Measurements from ENCODE around the gene TRIM46.
"Not testable (repeated sequence)": the region's sequence is repeated elsewhere in the genome, so short reads cannot be mapped to it uniquely, and the experiment has no call there.

The TRIM46 gene

GRCh38 chr1:155137154-155137949, 36.3 kb upstream of the TRIM46 start:
- DNase-seq: no peak

- peak; percentile 79 for DNase-seq
Measured at GRCh38 chr1:155139895-155140629, 33.6 kb upstream of the TRIM46 start, which contains the start of gene DPM3. DPM3 (minus strand) TSS chr1:155140531; CDS start chr1:155140240, 291 bp downstream.

GRCh38 chr1:155140630-155140953, 33.1 kb upstream of the TRIM46 start:
- no peak for DNase-seq

GRCh38 chr1:155141749-155142148, 31.9 kb upstream of the TRIM46 start:
- DNase-seq: no peak

GRCh38 chr1:155145491-155145890, 28.2 kb upstream of the TRIM46 start:
- DNase-seq: no peak

- DNase-seq: not testable (repeated sequence)
Measured at GRCh38 chr1:155155996-155156643, 17.5 kb upstream of the TRIM46 start.

- no peak for DNase-seq
Measured at GRCh38 chr1:155158991-155159390, 14.7 kb upstream of the TRIM46 start.

- DNase-seq: no peak
Measured at GRCh38 chr1:155160128-155160527, 13.5 kb upstream of the TRIM46 start.

- not testable (repeated sequence) for DNase-seq
Measured at GRCh38 chr1:155162631-155163030, 11.0 kb upstream of the TRIM46 start.

- DNase-seq: not testable (repeated sequence)
Measured at GRCh38 chr1:155163785-155164184, 9.9 kb upstream of the TRIM46 start.

- not testable (repeated sequence) for DNase-seq
Measured at GRCh38 chr1:155164625-155165024, 9.0 kb upstream of the TRIM46 start.

GRCh38 chr1:155166051-155166470, 7.6 kb upstream of the TRIM46 start:
- no peak for DNase-seq

GRCh38 chr1:155166471-155167165, 7.0 kb upstream of the TRIM46 start:
- no peak for DNase-seq

GRCh38 chr1:155167166-155168104, 6.2 kb upstream of the TRIM46 start:
- peak; percentile 71 for DNase-seq

- not testable (repeated sequence) for DNase-seq
Measured at GRCh38 chr1:155168105-155168445, 5.6 kb upstream of the TRIM46 start.

- no peak for DNase-seq
Measured at GRCh38 chr1:155168456-155169210, 5.0 kb upstream of the TRIM46 start.

- no peak for DNase-seq
Measured at GRCh38 chr1:155169541-155169940, 4.1 kb upstream of the TRIM46 start.

GRCh38 chr1:155170101-155170785, 3.4 kb upstream of the TRIM46 start:
- no peak for DNase-seq

GRCh38 chr1:155170806-155171205, 2.8 kb upstream of the TRIM46 start:
- no peak for DNase-seq
